Measurements from ENCODE around the gene HSD17B12. TPM values are rescaled to one million over a fixed set of nuclear protein-coding genes. Genes with fewer than 3 reads are reported as not detected.

Gene HSD17B12
- total and polyA plus RNA-seq, 2 of the 13 experiments (the other 11 are each of a cell fraction or from before 2014, with no cell fraction given), result 50.3 to 117 TPM

DNA sequence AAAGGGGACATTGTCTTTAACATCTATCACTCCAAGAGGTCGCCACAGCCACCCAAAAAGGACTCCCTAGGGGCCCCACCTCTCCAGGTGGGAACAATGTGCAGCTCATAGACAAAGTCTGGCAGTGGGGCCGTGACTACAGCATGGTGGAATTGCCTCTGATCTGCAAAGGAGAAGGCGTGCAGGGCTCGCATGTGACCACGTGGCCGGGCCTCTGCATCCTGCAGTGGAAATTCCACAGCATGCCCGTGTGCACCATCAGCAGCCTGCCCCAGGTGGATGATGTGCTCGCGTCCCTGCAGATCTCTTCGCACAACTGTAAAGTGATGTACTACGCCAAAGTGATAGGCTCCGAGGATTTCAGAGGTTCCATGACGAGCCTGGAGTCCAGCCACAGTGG is 218.6 kb downstream of the HSD17B12 start (continued):
- TF ChIP-seq, protein P1, sequence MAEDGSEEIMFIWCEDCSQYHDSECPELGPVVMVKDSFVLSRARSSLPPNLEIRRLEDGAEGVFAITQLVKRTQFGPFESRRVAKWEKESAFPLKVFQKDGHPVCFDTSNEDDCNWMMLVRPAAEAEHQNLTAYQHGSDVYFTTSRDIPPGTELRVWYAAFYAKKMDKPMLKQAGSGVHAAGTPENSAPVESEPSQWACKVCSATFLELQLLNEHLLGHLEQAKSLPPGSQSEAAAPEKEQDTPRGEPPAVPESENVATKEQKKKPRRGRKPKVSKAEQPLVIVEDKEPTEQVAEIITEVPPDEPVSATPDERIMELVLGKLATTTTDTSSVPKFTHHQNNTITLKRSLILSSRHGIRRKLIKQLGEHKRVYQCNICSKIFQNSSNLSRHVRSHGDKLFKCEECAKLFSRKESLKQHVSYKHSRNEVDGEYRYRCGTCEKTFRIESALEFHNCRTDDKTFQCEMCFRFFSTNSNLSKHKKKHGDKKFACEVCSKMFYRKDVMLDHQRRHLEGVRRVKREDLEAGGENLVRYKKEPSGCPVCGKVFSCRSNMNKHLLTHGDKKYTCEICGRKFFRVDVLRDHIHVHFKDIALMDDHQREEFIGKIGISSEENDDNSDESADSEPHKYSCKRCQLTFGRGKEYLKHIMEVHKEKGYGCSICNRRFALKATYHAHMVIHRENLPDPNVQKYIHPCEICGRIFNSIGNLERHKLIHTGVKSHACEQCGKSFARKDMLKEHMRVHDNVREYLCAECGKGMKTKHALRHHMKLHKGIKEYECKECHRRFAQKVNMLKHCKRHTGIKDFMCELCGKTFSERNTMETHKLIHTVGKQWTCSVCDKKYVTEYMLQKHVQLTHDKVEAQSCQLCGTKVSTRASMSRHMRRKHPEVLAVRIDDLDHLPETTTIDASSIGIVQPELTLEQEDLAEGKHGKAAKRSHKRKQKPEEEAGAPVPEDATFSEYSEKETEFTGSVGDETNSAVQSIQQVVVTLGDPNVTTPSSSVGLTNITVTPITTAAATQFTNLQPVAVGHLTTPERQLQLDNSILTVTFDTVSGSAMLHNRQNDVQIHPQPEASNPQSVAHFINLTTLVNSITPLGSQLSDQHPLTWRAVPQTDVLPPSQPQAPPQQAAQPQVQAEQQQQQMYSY (CRISPR knock-in tag; IDR thresholded peaks at IDR 0.05), result no peak
- TF ChIP-seq ZNF644 (CRISPR knock-in tag; IDR thresholded peaks at IDR 0.05; ENCODE audit: low read depth) (no peak), FOSL2 (CRISPR knock-in tag; IDR thresholded peaks at IDR 0.05) (no peak), BCL6 (CRISPR knock-in tag; IDR thresholded peaks at IDR 0.05) (no peak), ZNF10 (CRISPR knock-in tag; IDR thresholded peaks at IDR 0.05; ENCODE audit: borderline replicate concordance, low read depth) (no peak), TEAD3 (CRISPR knock-in tag; optimal IDR thresholded peaks at IDR 0.05; ENCODE audit: borderline replicate concordance) (no peak), ZNF205 (CRISPR knock-in tag; IDR thresholded peaks at IDR 0.05) (no peak)

DNA sequence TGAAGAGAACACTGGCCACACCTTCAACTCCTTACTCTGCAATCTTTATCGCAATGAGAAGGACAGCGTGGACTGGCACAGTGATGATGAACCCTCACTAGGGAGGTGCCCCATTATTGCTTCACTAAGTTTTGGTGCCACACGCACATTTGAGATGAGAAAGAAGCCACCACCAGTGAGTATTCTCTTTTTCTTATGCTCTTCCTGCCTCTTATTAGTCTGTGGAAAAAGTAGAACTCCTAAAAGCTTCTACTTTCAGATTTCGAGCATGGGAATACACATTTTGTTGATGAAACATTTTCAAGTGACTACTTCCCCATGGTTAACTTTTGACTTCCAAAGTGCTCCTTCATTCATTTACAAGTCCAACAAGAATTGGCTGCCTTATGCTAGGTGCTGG is 221.0 kb downstream of the HSD17B12 start:
- Histone ChIP-seq H3K27me3 (ENCODE audit: control insufficient read depth in 1 of 2, insufficient read depth in 2 of 2, low read length in 2 of 2) (no peaks in the 10 kb centered on the region), H3K4me2 (ENCODE audit: low read depth, low read length) (no peak overlapping the region), H3K4me1 (ENCODE audit: insufficient read depth, low read length) (no peaks in the 10 kb centered on the region), H3K4me3 (replicated peaks in 1 of 3; ENCODE audit: insufficient read depth in 1 of 3, low read depth in 2 of 3, low read length in 3 of 3) (no peak overlapping the region), H3K9me3 (ENCODE audit: low read length) (no peaks in the 10 kb centered on the region), H3K27ac (ENCODE audit: extremely low read length, insufficient read depth, low read length) (no peak overlapping the region), H3K79me2 (ENCODE audit: insufficient read depth, low read length) (no peaks in the 10 kb centered on the region), H3K9ac (ENCODE audit: insufficient read depth, low read depth, low read length) (no peak overlapping the region), H3K36me3 (replicated peaks in 1 of 2; ENCODE audit: control insufficient read depth in 1 of 2, insufficient read depth in 2 of 2, low read length in 2 of 2) (peaks cover 10 to 39% of the 10 kb centered on the region in 2 experiments; a peak in 4 of 5 replicates), H4K20me1 (ENCODE audit: insufficient read depth, low read length) (no peaks in the 10 kb centered on the region), H2AFZ (ENCODE audit: low read length) (no peak overlapping the region)
- FAIRE-seq (no peak), DNase-seq (ENCODE audit: low spot score) (no peak), ATAC-seq (no peak)
- in situ Hi-C loops (cut with HindIII; ENCODE audit: extremely low pct_ligation_motif_present, low pct_unique_long_range_greater_than_20kb) (no loop called here), intact Hi-C loops (cut with micrococcal nuclease; ENCODE audit: unreplicated experiment) (no loop called here)
- ChIA-PET CTCF (ENCODE audit: low intra/inter-chr PET ratio, low total read pairs) (no interaction called here), POLR2A (no interaction called here)
- over 99% methylated on average over 4 of the region's 4 CpGs for WGBS (ENCODE audit: low lambda C conversion rate)
- no TSS peak for BruUV-seq (replicated peaks)
- TF ChIP-seq ZNF354B (CRISPR knock-in tag; IDR thresholded peaks at IDR 0.05), result no peak
- TF ChIP-seq, protein P2, sequence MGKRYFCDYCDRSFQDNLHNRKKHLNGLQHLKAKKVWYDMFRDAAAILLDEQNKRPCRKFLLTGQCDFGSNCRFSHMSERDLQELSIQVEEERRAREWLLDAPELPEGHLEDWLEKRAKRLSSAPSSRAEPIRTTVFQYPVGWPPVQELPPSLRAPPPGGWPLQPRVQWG (CRISPR knock-in tag; IDR thresholded peaks at IDR 0.05; ENCODE audit: borderline replicate concordance, low read depth), result no peak
- TF ChIP-seq, protein P3, sequence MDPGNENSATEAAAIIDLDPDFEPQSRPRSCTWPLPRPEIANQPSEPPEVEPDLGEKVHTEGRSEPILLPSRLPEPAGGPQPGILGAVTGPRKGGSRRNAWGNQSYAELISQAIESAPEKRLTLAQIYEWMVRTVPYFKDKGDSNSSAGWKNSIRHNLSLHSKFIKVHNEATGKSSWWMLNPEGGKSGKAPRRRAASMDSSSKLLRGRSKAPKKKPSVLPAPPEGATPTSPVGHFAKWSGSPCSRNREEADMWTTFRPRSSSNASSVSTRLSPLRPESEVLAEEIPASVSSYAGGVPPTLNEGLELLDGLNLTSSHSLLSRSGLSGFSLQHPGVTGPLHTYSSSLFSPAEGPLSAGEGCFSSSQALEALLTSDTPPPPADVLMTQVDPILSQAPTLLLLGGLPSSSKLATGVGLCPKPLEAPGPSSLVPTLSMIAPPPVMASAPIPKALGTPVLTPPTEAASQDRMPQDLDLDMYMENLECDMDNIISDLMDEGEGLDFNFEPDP (CRISPR knock-in tag; conservative IDR thresholded peaks at IDR 0.05), result no peak
- TF ChIP-seq, protein P4, sequence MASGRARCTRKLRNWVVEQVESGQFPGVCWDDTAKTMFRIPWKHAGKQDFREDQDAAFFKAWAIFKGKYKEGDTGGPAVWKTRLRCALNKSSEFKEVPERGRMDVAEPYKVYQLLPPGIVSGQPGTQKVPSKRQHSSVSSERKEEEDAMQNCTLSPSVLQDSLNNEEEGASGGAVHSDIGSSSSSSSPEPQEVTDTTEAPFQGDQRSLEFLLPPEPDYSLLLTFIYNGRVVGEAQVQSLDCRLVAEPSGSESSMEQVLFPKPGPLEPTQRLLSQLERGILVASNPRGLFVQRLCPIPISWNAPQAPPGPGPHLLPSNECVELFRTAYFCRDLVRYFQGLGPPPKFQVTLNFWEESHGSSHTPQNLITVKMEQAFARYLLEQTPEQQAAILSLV (CRISPR knock-in tag; IDR thresholded peaks at IDR 0.05; ENCODE audit: borderline replicate concordance), result no peak
- TF ChIP-seq RCOR2 (CRISPR knock-in tag; IDR thresholded peaks at IDR 0.05), result no peak
- TF ChIP-seq TCF7L2 (IDR thresholded peaks at IDR 0.05; ENCODE audit: low read depth, low read length), result no peak
- TF ChIP-seq MATR3 (CRISPR knock-in tag; IDR thresholded peaks at IDR 0.05), result no peak
- TF ChIP-seq CC2D1A (CRISPR knock-in tag; IDR thresholded peaks at IDR 0.05), result no peak
